Tongue (tissue), 2 donors: ENCODE results near the gene STEAP1. TPM values are rescaled to one million over a fixed set of nuclear protein-coding genes. Genes with fewer than 3 reads are reported as not detected.
"Not testable (repeated sequence)": the region's sequence is repeated elsewhere in the genome, so short reads cannot be mapped to it uniquely, and the experiment has no call there.

Source experiments
- DNase-seq: peaks from one replicate; pipeline ENCODE4 v3.0.0-alpha.2; 2015
- total RNA-seq: library from RNA; depleted of rRNA; stranded (reverse); fragments of >200 nt; gene quantifications from one replicate; pipeline ENCODE4 v1.2.3, GENCODE V29; 2014

The STEAP1 gene
- total RNA-seq, 1 donor from 2014 or later = 13.8 TPM

GRCh38 chr7:90173127-90173844 lies 19.0 kb downstream of the STEAP1 start:
- no peak for DNase-seq

DNA sequence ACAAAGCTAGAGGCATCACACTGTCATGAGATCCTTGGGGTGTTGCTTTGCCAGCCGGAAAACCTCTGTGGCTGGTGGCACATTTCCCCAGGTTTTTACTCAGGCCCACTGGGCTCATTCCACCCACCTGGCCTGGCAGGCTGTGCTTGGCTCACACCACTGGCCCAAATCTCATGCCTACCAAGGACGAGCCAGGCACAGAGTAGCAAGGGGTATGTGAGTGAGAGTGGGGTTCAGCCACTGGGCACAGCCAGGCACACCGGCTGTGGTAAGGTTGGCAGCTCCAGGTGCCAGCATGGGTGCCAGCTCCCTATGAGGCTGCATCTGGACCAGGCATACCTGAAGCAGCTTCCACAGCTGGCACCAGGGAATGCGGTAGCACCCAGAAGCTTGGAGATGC lies 21.4 kb downstream of the STEAP1 start:
- DNase-seq = no peak

GRCh38 chr7:90176195-90176594 lies 21.9 kb downstream of the STEAP1 start:
- no peak for DNase-seq

DNA sequence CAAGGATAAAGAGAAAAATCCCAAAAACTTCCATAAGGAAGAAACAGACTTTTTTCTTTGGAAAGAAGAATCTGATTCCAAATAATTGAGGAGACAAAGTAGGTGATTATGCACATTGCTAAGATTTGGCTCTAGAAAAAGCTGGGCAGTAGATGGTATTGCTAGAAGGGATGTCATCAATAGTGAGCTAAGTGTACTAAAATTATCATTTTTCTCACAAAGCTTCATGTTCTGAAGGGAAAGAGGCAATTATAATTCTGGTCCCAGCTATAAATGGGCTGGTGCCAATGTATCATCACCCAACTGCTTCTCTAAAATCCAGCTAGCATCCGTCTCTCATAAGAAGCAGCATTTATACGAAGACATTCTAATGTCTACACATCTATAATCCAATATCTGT lies 23.9 kb downstream of the STEAP1 start:
- no peak for DNase-seq

DNA sequence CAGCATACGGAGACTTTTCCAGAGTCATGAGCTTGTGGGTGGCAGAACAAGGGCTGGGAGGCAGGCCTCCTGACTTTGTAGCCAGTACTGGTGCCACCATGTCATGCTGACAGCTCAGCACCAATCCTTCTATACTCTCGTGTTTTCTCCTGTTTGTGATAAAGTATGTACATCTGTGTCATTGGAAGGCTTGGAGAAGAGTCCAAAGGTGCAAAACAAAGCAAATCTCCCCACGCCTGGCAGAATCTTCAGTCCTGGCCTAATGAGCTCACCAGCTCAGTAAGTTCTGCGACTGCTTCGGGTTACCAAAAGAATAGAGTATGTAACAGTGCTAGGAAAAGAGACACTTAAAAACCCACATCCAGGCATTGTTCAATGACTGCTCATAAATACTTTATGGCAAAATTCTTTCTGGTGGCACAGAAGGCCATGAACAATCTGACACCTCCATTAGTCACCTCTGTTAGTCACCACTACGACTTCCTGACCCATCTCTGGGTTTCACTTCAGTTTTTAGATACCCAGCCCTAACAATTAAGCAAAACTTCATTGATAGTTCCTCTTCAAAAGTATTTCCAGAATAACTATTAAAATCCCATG lies 24.5 kb downstream of the STEAP1 start:
- no peak for DNase-seq

DNA sequence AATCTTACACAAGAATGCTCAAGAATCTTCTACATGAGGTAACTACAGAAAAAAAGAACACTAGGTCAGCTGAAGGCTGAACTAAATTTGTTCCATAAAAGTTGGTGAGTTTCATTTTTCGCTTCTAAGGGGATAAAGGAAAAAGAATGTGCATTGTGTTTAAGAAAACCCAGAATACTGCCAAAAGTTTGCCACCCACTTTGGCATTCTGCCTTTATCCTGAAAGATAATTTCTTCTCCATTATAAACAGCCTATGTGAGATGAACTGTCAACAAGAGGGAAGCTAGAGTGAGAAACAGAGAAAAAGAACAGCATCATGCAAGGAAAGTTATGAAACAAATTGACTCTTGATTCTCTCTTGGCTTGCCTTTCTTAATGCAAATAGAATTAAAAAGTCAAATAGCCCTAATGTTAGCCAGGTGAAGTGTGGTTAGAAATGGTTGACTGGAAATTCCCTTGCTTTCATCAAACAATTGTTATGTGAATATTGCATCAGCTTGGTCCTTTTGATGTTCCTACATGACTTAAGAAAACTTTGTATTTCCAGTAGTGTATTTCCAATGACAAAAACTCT lies 25.8 kb downstream of the STEAP1 start:
- no peak for DNase-seq

DNA sequence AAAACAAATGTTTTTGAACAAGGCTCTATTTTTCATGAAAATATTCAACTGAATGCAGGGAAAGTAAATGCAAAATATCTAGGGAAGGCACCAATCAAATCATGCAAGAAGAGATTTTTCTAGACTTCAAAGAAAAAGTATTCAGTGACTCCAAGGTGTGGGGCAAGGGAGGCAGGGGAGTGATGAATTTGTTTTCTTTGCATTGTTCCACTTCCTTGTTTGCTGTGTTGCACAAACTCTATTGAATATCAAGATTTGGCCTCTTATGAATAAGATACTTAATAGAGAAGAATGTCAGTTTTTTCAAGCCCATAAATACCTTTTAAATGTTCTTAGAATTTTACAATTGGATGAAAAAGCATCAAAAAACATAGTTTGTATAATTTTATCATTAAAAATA lies 26.4 kb downstream of the STEAP1 start:
- DNase-seq = no peak

DNA sequence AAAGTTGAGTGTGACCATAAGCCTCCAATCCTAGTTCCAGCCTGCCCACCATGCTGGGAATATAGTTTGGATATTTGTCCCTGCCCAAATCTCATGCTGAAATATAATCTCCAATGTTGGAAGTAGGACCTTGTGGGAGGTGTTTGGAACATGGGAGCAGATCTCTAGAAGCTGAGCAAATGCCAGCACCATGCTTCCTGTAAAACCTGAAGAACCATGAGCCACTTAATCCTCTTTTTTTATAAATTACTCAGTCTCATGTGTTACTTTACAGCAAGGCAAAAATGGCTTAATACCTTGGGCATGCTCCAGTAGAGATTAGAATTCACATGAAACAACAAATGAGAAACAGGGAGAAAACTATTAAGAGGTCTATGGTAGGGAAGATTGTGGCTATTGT lies 27.2 kb downstream of the STEAP1 start:
- DNase-seq = no peak

- DNase-seq = not testable (repeated sequence)
These were observed 32.0 kb downstream of the STEAP1 start for GRCh38 chr7:90186290-90186689.

- no peak for DNase-seq
These were observed 33.3 kb downstream of the STEAP1 start for GRCh38 chr7:90187507-90188050.

- no peak for DNase-seq
These were observed 34.0 kb downstream of the STEAP1 start for GRCh38 chr7:90188281-90188680.

DNA sequence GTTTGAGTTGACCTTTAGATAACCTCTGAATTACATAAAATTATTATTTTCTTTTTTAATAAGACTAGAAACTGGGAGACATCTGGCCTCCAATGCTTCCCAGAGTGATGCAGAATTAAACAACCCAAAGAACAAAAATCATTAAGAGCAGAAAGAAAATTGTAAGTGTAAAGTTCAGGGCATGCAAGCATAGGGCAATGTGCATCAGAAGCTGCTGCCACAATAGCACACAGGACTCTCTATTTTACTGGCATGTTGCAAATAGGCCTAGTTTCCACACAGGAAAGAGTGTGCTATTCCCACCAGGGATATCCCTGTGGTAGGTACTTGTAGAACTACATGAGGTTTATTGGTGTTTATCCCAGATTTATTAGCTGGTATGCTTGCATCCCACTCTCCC lies 36.7 kb downstream of the STEAP1 start:
- DNase-seq = no peak

GRCh38 chr7:90191648-90192047 lies 37.4 kb downstream of the STEAP1 start:
- DNase-seq = no peak

DNA sequence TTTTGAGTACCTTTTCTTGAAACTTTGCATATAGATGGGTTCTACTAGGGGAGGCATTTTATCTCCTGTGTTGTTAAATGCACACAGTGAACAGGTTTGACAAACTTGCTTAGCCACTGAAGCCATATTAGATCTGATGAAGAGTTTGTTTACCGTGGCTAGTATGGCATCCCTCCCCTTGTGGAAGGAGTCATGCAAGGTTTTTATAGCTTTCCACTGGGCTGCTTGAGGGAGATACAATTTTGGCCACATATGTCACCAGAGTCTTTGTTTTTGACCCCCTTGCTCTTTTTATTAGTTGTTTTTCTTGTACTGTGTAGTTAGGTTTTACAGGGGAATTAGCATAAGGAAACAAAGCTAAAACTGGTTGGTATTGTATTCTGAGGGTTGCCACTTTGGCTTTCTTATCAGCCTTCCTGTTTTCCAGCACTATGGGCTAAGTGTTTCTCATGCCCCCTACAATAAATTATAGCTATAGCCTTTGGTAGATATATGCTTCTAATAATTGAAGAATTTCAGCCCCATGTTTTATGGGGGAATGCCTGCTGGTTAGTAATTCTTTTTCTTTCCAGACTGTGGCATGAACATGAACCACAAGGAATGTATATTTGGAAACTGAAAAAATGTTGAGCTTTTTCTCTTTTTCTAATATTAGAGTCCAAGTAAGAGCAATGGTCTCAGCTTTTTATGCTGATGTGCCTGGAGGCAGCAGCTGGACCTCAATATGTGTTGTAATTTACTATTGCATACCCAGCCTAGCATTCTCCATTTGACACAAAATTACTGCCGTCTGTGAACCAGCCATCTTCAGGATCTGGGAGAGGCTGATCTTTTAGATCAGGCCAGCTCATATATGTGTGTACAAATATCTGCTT lies 38.8 kb downstream of the STEAP1 start:
- DNase-seq = no peak

GRCh38 chr7:90194911-90195809 lies 40.9 kb downstream of the STEAP1 start:
- DNase-seq = no peak

- DNase-seq = no peak
These were observed 47.4 kb downstream of the STEAP1 start for GRCh38 chr7:90201500-90202195.

DNA sequence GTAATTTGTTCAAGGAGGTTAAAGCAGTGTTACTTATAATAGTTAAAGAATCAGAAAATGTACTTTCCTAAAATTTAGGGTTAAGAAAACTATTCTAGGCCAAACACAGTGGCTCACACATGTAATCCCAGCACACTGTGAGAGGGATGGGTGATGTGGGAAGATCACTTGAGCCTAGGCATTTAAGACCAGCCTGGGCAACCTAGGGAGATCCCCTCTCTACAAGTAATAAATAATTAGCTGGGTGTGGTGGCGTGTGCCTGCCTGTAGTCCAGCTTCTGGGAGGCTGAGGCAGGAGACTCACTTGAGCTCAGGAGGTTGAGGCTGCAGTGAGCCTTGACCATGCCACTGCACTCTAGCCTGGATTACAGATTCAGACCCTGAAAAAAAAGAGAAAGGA lies 53.7 kb downstream of the STEAP1 start:
- no peak for DNase-seq

DNA sequence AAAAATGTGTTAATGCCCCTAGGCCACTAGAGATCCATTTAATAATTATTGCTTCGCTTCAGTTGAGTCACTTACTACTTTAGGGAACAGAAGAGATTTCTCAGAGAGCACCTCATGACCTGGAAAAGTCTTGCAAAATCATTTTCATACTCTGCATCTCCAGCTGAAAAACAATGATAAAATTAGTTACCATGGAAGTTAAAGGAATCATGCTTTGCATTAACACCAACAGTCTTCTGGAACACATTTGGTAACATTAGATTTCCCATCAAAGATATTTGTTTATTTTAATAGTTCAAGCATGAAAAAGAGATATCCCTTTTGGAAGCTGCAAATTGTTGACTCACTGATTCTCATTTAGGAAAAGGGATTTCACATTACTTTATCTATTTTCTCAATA lies 55.5 kb downstream of the STEAP1 start:
- no peak for DNase-seq

DNA sequence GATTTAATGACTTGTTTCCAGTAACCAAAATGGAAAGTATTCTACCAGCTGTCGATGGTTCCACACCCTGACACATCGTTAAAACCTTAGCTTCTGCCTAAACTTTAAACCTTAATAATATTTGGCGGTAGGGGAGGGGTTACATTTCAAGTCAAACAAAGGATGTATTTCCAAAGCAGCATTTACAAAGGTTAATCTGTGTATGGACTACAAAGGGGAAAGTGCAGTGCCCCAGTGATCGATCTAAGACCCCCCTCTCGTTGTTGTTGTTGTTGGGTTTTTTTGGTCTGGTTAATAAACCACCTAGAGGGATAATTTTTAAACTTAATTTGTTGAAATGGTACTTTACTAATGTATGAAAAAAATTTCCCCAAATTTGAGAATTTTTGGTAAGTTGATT lies 56.2 kb downstream of the STEAP1 start:
- no peak for DNase-seq

GRCh38 chr7:90210981-90211380 lies 56.7 kb downstream of the STEAP1 start:
- no peak for DNase-seq
